ENCODE results near the gene CARS2.

GRCh38 chr13:110716247-110716515 is 10.3 kb upstream of the CARS2 start:
- TF ChIP-seq EZH2 (IDR thresholded peaks at IDR 0.05; ENCODE audit: low read length, unreplicated experiment) (no peak), CTCF (conservative IDR thresholded peaks at IDR 0.05; ENCODE audit: low read depth, low read length) (no peak)
